HG03097 (cell line): Measurements from ENCODE around the gene NCDN.
"Not testable (repeated sequence)": the region's sequence is repeated elsewhere in the genome, so short reads cannot be mapped to it uniquely, and the experiment has no call there.

Experiments used
- ATAC-seq: cut with Tn5 transposase; IDR thresholded peaks from one replicate; pipeline ENCODE4 v1.9.1; 2021; ENCODE audit not compliant: unreplicated experiment, low FRiP score

Gene NCDN

DNA sequence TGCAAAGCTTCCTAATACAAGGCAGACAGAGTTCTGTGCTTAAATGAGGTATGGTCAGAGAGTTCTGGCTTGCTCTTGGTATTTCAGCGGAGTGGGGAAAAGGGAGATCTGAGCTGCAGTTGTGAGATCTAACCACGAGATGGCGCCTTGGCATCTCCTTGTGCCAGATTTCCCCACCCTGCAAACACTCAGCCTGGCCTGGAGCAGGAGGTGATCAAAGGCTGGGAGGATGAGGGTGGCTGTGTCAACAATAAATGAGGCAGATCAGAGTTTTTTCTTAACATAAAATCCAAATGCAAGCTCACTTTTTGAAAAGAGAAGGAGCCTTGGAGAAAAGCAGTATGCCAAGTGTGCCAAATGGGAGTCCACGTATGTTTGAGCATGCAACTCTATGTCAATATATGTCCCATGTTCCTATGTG lies 11.4 kb downstream of the NCDN start:
- ATAC-seq: no peak

DNA sequence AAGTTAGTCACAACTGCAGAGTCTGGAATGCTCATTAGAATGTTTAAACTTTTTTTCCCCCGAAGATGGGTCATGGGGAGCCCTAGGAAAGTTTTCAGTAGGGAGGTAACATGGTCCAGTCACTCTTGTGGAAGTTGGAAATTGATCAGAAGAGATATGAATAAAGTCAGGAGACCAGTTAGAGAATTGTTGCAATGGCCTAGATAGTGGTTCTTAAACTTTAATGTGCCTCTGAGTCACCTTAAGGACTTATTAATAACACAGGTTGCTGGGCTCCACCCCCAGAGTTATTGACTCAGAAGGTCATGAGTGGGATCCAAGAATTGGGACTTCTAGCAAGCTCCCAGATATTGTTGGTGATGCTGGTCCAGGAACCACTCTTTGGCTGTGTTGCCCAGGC lies 12.3 kb downstream of the NCDN start:
- no peak for ATAC-seq

DNA sequence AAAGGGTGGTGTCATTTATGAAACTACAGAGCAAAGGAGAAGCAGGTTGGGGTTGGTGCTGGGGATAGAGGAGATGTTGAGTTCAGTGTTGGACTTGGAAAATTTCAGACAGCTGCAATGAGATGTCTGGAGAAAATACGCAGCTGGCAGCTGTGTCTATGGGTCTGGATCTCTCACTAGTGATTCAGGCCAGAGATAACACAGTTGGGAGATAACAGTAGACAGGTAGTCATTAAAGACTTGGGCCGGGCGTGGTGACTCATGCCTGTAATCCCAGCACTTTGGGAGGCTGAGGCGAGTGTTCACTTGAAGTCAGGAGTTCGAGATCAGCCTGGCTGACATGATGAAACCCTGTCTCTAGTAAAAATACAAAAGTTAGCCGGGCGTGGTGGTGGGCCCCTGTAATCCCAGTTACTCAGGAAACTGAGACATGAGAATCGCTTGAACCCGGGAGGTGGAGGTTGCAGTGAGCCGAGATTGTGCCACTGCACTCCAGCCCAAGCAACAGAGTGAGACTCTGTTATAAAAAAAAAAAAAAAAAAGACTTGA lies 13.1 kb downstream of the NCDN start:
- no peak for ATAC-seq

DNA sequence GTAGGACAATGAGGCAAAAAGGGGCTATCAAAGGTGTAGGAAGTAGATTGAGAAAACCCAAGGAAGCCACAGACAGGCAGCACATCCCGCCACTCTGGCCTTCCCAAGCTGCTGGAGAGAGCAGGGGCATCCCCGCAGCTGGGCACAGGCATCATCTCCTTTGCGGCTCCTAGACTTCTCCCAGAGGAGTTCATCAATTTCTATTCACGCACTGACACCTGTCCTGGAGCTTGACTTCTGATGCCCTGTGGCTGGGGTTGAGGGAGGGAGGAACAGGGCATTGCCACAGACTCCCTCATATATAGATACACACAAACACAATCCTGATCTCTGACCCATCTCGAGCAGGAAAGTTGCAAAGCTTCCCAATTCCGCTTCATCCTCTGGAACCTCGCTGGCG lies 13.7 kb downstream of the NCDN start:
- ATAC-seq: no peak

DNA sequence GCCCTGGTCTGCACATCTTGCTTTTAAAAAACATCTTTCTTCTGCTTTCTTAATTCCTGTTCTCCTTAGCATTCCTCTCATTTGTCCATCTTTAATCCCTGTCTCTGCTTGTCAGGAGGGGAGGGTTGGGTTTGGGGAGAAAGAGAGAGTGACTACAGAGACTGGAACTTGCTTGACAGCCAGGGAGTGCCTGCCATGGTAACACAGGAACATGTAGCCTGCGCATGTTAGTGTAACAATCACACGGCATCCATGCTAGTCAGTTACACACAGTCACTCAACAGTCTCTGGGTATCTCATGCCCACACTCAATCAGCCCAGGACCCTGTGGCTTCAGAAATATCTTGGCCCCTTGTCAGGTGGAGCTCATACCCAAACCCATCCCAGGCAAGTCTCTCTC lies 14.7 kb downstream of the NCDN start:
- ATAC-seq: no peak

DNA sequence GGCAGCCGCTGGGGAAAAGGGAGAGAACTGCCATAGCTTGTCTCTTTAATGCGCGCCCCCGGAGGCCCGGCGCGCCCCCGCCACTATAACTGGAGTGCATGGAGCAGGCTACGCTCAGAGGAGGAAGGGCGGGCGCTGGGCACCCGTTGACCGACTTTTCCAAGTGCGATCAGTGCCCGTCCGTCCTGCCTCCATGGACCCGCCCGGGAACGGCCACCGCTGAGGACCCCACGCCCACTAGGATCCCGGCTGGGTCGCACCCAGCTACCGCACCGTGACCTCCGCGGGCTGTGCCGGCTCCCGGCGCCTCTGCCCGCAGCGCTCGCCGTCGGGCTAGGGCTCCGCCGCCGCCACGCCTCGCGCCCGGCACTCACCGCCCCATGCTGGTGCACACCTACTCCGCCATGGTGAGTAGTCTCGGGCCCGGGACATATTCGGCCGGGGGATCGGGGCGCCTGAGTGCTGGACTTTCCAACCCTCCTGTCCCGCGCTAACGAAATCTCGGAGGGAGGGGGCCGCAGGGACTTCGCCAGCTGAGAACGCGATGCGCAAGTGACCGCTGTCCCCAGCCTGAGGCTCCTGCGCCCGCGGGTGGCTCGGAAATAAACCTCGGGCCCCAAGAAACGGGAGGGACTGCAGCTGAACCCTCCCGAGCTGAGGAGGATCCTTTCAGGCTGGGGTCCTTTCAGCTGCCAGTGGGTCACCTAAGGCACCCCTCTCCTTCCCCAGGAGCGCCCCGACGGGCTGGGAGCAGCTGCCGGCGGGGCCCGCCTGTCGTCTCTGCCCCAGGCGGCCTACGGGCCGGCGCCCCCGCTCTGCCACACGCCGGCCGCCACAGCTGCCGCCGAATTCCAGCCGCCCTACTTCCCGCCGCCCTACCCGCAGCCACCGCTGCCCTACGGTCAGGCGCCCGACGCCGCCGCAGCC lies 15.9 kb downstream of the NCDN start, which contains the start of gene TFAP2E:
TFAP2E (plus strand) TSS at position 117 of the 927 bp plus-strand sequence; CDS start at position 381, 264 bp downstream.
- ATAC-seq: no peak

DNA sequence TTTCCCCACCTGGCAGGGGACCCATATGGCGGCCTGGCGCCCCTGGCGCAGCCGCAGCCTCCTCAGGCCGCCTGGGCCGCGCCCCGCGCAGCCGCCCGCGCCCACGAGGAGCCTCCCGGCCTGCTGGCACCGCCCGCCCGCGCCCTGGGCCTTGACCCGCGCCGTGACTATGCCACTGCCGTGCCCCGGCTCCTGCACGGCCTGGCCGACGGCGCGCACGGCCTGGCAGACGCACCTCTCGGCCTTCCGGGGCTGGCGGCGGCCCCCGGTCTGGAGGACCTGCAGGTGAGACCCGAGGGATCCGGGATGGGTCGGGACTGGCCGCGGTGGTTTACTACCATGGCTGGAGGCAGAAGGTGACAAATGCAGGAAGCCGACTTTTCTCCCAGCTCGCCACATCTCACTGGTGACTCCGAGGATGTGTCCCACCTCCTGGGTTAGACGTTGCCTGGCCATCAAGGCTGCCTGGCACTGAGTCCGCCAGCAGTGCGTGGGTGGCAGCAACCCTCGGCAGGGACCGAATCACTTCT lies 16.6 kb downstream of the NCDN start:
- no peak for ATAC-seq

DNA sequence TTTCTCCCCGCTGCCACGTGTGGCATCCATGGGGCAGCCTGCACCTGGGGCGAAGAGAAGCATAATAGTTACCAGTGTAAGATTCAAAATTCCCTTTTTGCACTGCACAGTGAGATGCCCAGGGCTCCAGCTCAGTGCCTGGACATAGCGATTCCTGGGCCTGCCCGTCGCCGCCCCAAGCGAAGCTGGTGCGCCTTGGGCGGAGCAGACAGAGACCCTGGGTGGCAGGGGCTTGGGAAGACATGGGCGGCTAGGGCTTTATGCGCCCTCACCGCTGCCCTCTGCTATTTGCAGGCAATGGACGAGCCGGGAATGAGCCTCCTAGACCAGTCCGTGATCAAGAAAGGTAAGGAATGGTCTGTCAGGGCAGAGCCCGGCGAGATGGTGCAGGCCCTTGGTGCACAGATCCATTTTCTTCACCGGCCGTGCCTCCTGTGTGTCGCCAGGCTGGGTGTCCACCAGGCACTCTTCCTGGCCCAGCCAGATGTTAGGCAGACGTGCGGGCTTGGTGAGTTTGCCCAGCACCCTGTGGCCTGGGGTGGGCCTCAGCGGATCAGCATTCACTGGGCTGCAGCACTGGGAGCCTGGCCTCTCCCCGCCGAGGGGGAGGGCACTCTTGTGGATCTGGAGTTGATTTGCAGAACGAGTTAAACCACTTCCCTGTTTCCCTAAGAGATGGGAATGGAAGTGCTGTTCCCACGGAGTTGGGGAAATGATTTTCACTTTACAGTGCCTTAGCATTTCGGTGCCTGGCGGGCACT lies 17.2 kb downstream of the NCDN start:
- ATAC-seq: no peak

DNA sequence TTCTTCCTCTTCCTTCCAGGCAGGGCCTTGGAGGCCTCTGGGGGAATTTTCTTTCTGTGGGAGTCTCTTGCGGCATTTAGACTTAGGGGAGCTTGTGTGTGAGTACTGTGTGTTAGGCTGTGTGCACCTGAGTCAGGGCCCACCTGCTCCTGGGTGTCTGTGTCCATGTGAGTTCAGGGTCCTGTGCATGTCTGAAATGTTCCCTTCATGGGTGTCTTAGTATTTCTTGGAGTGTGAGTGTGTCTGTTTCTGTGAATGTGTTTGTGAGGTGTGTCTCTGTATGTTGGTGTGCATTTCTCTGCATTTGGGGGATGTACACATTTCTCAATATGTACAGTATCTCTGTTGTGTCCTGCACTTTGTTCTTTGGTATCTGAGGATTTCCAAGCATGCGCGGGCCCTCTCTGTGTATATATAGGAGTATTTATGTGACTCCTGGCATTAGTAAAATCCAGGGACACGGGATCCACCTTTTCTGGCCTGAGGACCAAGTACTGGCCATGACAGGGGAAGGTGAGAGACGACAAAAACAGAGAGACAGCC lies 17.9 kb downstream of the NCDN start:
- no peak for ATAC-seq

DNA sequence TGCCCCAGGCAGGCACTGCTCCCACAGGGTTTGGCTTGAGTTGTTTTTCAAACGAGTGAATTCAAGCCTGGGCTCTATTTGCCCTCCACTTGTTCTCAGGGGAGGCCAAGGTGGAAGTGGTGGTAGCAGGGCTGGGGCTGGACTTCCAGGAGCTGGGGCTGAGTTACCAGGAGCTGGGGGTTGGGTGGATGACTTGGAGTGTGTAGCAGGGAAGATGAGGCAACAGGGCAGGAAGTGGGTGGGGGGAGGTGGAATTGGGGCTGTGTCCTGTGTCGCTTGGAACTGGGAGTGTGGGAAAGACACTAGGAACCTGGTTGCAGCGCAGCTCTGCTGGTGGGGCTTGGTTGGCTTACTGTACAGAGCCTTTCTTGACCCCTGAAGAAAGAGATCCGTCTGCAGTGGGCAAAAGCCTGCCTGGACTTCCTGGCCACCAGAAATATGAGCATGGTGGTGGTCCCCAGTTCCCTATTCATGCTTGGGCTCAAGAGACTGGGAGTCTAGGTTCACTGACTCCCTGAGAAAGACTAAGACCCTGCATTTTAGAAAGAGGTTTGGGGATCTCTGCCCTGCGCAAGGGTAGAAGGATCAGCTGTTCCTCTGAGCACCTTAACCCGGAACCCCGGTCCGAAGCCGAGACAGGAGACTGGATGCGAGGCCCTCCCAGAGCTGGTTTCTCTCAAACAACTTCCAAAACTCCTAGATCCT lies 18.6 kb downstream of the NCDN start:
- no peak for ATAC-seq

DNA sequence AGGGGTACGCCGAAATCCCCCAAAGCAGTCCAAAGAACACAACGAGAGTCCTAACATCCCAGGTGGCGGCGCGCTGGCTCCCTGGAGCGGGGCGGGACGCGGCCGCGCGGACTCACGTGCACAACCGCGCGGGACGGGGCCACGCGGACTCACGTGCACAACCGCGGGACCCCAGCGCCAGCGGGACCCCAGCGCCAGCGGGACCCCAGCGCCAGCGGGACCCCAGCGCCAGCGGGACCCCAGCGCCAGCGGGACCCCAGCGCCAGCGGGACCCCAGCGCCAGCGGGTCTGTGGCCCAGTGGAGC lies 19.1 kb downstream of the NCDN start:
- ATAC-seq: not testable (repeated sequence)

DNA sequence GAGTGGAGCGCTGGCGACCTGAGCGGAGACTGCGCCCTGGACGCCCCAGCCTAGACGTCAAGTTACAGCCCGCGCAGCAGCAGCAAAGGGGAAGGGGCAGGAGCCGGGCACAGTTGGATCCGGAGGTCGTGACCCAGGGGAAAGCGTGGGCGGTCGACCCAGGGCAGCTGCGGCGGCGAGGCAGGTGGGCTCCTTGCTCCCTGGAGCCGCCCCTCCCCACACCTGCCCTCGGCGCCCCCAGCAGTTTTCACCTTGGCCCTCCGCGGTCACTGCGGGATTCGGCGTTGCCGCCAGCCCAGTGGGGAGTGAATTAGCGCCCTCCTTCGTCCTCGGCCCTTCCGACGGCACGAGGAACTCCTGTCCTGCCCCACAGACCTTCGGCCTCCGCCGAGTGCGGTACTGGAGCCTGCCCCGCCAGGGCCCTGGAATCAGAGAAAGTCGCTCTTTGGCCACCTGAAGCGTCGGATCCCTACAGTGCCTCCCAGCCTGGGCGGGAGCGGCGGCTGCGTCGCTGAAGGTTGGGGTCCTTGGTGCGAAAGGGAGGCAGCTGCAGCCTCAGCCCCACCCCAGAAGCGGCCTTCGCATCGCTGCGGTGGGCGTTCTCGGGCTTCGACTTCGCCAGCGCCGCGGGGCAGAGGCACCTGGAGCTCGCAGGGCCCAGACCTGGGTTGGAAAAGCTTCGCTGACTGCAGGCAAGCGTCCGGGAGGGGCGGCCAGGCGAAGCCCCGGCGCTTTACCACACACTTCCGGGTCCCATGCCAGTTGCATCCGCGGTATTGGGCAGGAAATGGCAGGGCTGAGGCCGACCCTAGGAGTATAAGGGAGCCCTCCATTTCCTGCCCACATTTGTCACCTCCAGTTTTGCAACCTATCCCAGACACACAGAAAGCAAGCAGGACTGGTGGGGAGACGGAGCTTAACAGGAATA lies 19.7 kb downstream of the NCDN start:
- peak; percentile 79 for ATAC-seq

DNA sequence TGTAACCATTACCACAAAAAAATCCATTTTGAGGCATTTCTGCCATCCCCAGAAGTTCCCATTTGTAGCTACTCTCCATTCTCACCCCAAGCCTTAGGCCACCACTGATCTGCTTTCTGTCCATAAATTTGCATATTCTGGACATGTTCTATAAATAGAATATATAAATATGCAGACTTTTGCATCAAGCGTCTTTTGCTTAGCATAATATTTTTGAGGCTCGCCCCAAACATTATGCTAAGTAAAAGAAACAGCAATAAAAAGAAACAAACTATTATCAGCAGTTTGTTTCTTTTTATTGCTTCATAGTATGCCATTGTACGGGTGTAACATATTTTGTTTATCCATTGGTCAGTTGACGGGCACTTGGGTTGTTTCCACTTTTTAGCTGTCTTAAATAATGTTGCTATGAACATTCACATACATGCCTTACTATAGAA lies 23.4 kb downstream of the NCDN start:
- ATAC-seq: no peak

DNA sequence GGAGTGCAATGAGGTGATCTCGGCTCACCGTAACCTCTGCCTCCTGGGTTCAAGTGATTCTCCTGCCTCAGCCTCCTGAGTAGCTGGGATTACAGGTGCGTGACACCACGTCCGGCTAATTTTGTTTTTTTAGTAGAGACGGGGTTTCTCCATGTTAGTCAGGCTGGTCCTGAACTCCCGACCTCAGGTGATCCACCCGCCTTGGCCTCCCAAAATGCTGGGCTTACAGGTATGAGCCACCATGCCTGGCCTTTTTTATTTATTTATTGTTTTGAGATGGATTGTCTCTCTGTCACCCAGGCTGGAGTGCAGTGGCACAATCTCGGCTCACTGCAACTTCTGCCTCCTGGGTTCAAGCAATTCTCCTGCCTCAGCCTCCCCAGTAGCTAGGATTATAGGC lies 24.0 kb downstream of the NCDN start:
- ATAC-seq: not testable (repeated sequence)

DNA sequence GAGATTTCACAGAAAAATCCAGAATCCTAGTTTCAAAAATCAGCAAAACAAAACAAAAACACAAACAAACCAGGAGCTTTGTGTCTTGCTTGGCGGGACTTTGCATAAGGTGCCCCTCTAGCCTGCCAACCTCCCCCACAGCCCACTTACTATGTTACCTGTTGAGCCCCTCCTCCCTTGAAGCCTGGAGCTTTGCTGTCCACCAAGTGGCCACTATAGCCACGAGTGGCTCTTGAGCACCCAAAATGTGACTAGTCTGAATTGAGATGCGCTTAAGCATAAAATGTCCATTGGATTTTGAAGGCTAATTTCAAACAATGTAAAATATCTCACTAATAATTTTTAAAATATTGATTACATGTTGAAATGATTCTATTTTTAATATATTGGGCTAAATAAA lies 27.7 kb downstream of the NCDN start:
- no peak for ATAC-seq

DNA sequence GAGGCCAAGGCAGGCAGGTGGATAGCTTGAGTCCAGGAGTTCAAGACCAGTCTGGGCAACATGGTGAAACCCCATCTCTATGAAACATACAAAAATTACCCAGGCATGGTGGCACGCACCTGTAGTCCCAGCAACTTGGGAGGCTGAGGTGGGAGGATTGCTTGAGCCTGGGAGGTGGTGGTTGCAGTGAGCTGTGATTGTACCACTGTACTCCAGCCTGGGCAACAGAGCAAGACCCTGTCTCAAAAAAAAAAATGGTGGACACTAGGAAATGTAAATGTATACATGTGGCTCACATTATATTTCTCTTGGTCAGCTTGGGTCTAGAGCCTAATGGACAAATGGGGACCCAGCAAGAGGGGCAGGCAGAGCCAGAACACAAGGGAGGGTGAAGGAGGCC lies 28.2 kb downstream of the NCDN start:
- not testable (repeated sequence) for ATAC-seq

DNA sequence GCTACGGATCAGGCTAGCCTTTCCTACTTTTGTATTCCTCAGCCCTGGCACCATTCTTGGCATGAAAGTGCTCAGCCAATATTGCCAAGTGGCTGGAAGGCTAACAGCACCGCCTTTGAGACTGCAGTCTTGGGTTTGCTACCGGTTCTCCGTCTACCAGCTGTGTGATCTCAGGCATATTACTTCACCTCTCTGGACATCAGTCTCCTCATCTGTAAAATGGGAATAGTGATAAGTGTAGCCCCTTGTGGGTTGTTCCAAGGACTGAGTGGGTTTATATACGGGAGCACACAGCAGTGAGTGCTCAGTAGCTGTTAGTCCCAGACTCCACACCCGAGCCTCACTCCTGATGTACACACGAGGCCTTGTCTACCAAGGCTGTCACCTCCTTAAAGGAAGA lies 29.2 kb downstream of the NCDN start:
- no peak for ATAC-seq

DNA sequence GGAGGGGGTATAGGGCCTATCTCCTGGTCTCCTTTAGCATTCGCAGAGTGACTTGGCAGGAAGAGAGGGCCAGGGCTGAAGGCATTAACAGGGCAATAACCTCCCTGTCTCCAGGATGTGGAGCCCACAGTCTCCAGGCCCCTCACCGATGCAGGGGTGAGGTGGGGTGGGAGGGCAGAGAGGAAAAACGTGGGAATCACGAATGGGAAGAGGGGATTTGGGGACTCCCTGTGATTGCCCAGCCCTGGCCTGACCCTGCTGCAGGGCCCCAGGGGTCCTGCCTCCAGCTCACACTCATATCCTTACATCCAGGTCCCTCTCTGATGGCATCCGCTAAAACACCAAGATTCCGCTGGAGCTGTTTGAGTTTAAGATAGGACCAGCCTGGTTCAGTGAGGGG lies 30.1 kb downstream of the NCDN start:
- no peak for ATAC-seq

DNA sequence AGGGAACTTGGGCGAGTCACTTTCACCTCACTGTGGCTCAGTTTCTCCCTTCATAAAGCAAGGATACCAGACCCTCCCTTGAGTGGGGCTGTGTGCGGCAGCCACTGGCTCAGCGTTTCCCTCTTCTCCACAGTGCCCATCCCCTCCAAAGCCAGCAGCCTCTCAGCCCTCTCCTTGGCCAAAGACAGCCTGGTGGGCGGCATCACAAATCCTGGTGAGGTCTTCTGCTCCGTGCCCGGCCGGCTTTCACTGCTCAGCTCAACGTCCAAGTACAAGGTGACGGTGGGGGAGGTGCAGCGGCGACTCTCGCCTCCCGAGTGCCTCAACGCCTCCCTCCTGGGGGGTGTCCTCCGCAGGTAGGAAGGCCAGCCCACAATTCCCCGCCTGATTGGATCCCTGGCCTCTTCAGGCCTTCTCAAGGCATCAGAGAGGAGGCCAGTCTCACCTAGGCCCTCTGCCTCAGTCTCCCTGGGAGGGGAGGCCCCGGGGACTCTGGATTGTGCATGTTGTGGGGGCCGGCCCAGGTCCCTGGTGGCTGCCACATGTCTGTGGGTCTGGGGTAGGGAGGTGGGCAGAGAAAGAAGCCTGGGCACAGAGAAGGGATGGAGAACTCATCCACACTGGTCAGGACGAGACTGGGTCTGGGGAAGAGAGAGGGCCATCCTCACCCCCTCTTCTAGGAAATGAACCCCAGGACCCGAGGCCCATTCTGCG lies 30.8 kb downstream of the NCDN start:
- no peak for ATAC-seq
